GM12878 (cell line): Measurements from ENCODE around the gene HOMER2. TPM values are rescaled to one million over a fixed set of nuclear protein-coding genes. Genes with fewer than 3 reads are reported as not detected.

ENCODE experiments used
- ATAC-seq: fragments of 200-7000 bp; cut with Tn5 transposase; 3 replicates; pipeline ENCODE4 v1.9.1; 2020; ENCODE audit warnings: mild to moderate bottlenecking, moderate library complexity
- BruUV-seq: library from RNA; stranded (reverse); fragments of 400-500 nt; replicated peaks from 2 replicates; lab custom pipeline; 2021; lab: Mats Ljungman, UMichigan
- CTCF ChIA-PET: fragments of 300-600 bp; sonication (Branson Sonifier 250); formaldehyde crosslinking; extraction: SDS; loops from one replicate; lab custom pipeline; 2021; ENCODE audit warnings: inconsistent platforms; lab: Yijun Ruan, JAX
- POLR2A ChIA-PET: fragments of 350-600 bp; formaldehyde crosslinking; extraction: SDS; loops from one replicate; lab custom pipeline; 2021; ENCODE audit warnings: inconsistent platforms; lab: Charles Lee
- RAD21 ChIA-PET: fragments of 300-600 bp; sonication (Branson Sonifier 250); formaldehyde crosslinking; loops from one replicate; lab custom pipeline; 2023; ENCODE audit warnings: antibody characterized with exemption; ENCODE audit not compliant: unreplicated experiment; lab: Charles Lee
- SMC1A ChIA-PET: fragments of 300-600 bp; sonication (Branson Sonifier 250); formaldehyde crosslinking; loops from one replicate; lab custom pipeline; 2023; ENCODE audit not compliant: unreplicated experiment, uncharacterized antibody; lab: Charles Lee
- DNase-seq: peaks from one replicate; pipeline ENCODE4 v3.0.0-alpha.2; 2011; ENCODE audit warnings: low read depth, low spot score
- FAIRE-seq: peaks from 3 replicates; lab custom pipeline; 2011; peaks lifted over from hg19 to GRCh38; lab: Jason Lieb, UNC
- H2AFZ ChIP-seq: 2 replicates; pipeline ENCODE4 v1.6.0; 2011; ENCODE audit warnings: low read depth, low read length, control low read depth; ENCODE audit not compliant: control insufficient read depth
- H3K27ac ChIP-seq: 2 replicates; pipeline ENCODE4 v1.5.1; 2011; ENCODE audit warnings: control low read depth; ENCODE audit not compliant: control insufficient read depth, insufficient read depth
- H3K27me3 ChIP-seq, 2 experiments: replicated peaks in 1 of 2; 2 replicates each; pipeline versions ENCODE4 v1.6.0 to v1.6.1; 2011; ENCODE audit warnings: low read length in 1 of 2; ENCODE audit not compliant: control insufficient read depth in 2 of 2, insufficient read depth in 2 of 2
- H3K36me3 ChIP-seq, 2 experiments: 2 replicates each; pipeline ENCODE4 v1.5.1; 2011; ENCODE audit warnings: low read length in 1 of 2; ENCODE audit not compliant: control insufficient read depth in 2 of 2, insufficient read depth in 2 of 2
- H3K4me1 ChIP-seq: 2 replicates; pipeline ENCODE4 v1.6.1; 2011; ENCODE audit warnings: mild to moderate bottlenecking, low read length, moderate library complexity, mixed read lengths; ENCODE audit not compliant: control insufficient read depth, insufficient read depth
- H3K4me2 ChIP-seq: 2 replicates; pipeline ENCODE4 v1.6.0; 2011; ENCODE audit warnings: control low read depth; ENCODE audit not compliant: control insufficient read depth, insufficient read depth
- H3K4me3 ChIP-seq: fragments of 200-600 bp; sonication (generic); 2 replicates; pipeline ENCODE4 v1.5.1; 2016
- H3K79me2 ChIP-seq: 2 replicates; pipeline ENCODE4 v1.6.0; 2011; ENCODE audit warnings: low read length; ENCODE audit not compliant: control insufficient read depth, insufficient read depth
- H3K9ac ChIP-seq: 2 replicates; pipeline ENCODE4 v1.8.0; 2011; ENCODE audit warnings: low read length, control low read depth, mixed read lengths; ENCODE audit not compliant: control insufficient read depth, insufficient read depth
- H3K9me3 ChIP-seq: replicated peaks from 3 replicates; pipeline ENCODE4 v1.5.1; 2011; ENCODE audit warnings: mild to moderate bottlenecking, low read length; ENCODE audit not compliant: control insufficient read depth, insufficient read depth
- H4K20me1 ChIP-seq: 2 replicates; pipeline ENCODE4 v1.6.0; 2011; ENCODE audit not compliant: control insufficient read depth, insufficient read depth
- CBFB ChIP-seq: IDR thresholded peaks from 2 replicates; pipeline ENCODE4 v1.6.1; 2016; ENCODE audit warnings: antibody characterized with exemption, low read depth
- CBX3 ChIP-seq: fragments of 200-600 bp; sonication (generic); IDR thresholded peaks from 2 replicates; pipeline ENCODE4 v1.6.1; 2016; ENCODE audit warnings: low read depth, borderline replicate concordance
- CHD1 ChIP-seq: IDR thresholded peaks from 2 replicates; pipeline ENCODE4 v1.6.1; 2012; ENCODE audit warnings: low read depth, low read length, improper control_type of control experiment
- EGR1 ChIP-seq, 2 experiments: IDR thresholded peaks; 1 replicate in 1 of 2; 2 replicates in 1 of 2; pipeline ENCODE4 v1.6.1; 2011 to 2012; ENCODE audit warnings: low read depth in 2 of 2, low read length in 2 of 2, borderline replicate concordance in 1 of 2, mild to moderate bottlenecking in 1 of 2, moderate library complexity in 1 of 2
- GATAD2B ChIP-seq: fragments of 450-650 bp; conservative IDR thresholded peaks from 2 replicates; pipeline ENCODE4 v1.6.1; 2017; ENCODE audit warnings: low read depth, mild to moderate bottlenecking, moderate library complexity
- IKZF2 ChIP-seq, 2 experiments: fragments of 450-650 bp; IDR thresholded peaks; 2 replicates each; pipeline ENCODE4 v1.6.1; 2017; ENCODE audit warnings: mild to moderate bottlenecking in 2 of 2, moderate library complexity in 2 of 2
- KLF5 ChIP-seq: fragments of 450-650 bp; IDR thresholded peaks from 2 replicates; pipeline ENCODE4 v1.6.1; 2014; ENCODE audit warnings: mild to moderate bottlenecking; ENCODE audit not compliant: partially characterized antibody
- MTA2 ChIP-seq: fragments of 450-650 bp; IDR thresholded peaks from 2 replicates; pipeline ENCODE4 v1.6.1; 2016; ENCODE audit warnings: low read depth, mild to moderate bottlenecking, moderate library complexity
- POLR2A ChIP-seq: IDR thresholded peaks from 2 replicates; pipeline ENCODE4 v1.6.1; 2011; ENCODE audit warnings: low read depth, mild to moderate bottlenecking, low read length
- POU2F2 ChIP-seq: IDR thresholded peaks from 3 replicates; pipeline ENCODE4 v1.6.1; 2011; ENCODE audit warnings: low read depth, mild to moderate bottlenecking, low read length, borderline replicate concordance
- RFX5 ChIP-seq: IDR thresholded peaks from 2 replicates; pipeline ENCODE4 v1.6.1; 2011; ENCODE audit warnings: low read depth, low read length, improper control_type of control experiment
- SIN3A ChIP-seq: IDR thresholded peaks from 2 replicates; pipeline ENCODE4 v1.6.1; 2012; ENCODE audit warnings: low read depth, low read length, improper control_type of control experiment
- TAF1 ChIP-seq: IDR thresholded peaks from 2 replicates; pipeline ENCODE4 v1.6.1; 2011; ENCODE audit warnings: mild to moderate bottlenecking, low read depth, low read length, borderline replicate concordance
- TARDBP ChIP-seq: IDR thresholded peaks from 2 replicates; pipeline ENCODE4 v1.6.1; 2016; ENCODE audit warnings: borderline replicate concordance
- YBX1 ChIP-seq: fragments of 450-650 bp; IDR thresholded peaks from 2 replicates; pipeline ENCODE4 v1.6.1; 2016; ENCODE audit warnings: antibody characterized with exemption
- ZNF217 ChIP-seq: fragments of 450-650 bp; IDR thresholded peaks from 2 replicates; pipeline ENCODE4 v1.6.1; 2017; ENCODE audit warnings: antibody characterized with exemption, mild to moderate bottlenecking
- ZNF24 ChIP-seq: fragments of 450-650 bp; IDR thresholded peaks from 2 replicates; pipeline ENCODE4 v1.6.1; 2017; ENCODE audit warnings: antibody characterized with exemption, mild to moderate bottlenecking
- ZNF274 ChIP-seq: IDR thresholded peaks from one replicate; pipeline ENCODE4 v1.8.0; 2011; ENCODE audit not compliant: insufficient read length, insufficient read depth
- WGBS: methylation state at CpG from one replicate; pipeline ENCODE4 v1.1.6; 2016; ENCODE audit warnings: low lambda C conversion rate; ENCODE audit not compliant: insufficient replicate concordance, insufficient coverage; ENCODE audit errors: missing lambda C conversion rate; 5-methylcytosine and 5-hydroxymethylcytosine counted together
- in situ Hi-C: fragments of 300-500 bp; cut with MboI; formaldehyde crosslinking; loops from 9 replicates; pipeline ENCODE4 v1.14.3; 2018; ENCODE audit warnings: mixed read lengths
- intact Hi-C: fragments of 100-400 bp; cut with micrococcal nuclease; formaldehyde crosslinking; loops from one replicate; pipeline ENCODE4 v1.14.2; 2022; ENCODE audit not compliant: unreplicated experiment
- polyA plus RNA-seq, 11 experiments: library from polyadenylated mRNA; depleted of rRNA in 4 of 11; unstranded in 6 of 11; stranded (reverse) in 5 of 11; fragments of >200 nt; fragmentation: Nextera tagmentation in 4 of 11; fragmentation: Illumina TruSeq in 1 of 11; extraction: Ambion mirVana in 4 of 11; extraction: Trizol in 1 of 11; gene quantifications; 1 replicate in 1 of 11; 2 replicates in 10 of 11; pipeline versions ENCODE4 v1.2.1 to v1.2.3, GENCODE V29; 2011 to 2016; ENCODE audit warnings: inconsistent platforms in 2 of 11, missing spikeins in 2 of 11, low read depth in 1 of 11
- total RNA-seq, 4 experiments: library from RNA; depleted of rRNA in 3 of 4; stranded (reverse); fragments of >200 nt in 3 of 4; fragmentation: Illumina TruSeq in 1 of 4; extraction: Trizol in 1 of 4; gene quantifications; 2 replicates each; pipeline versions ENCODE4 v1.2.1 to v1.2.3, GENCODE V29; 2013 to 2021
- TF ChIP-seq, protein P1 (sequence below): IDR thresholded peaks from 2 replicates; pipeline ENCODE4 v1.6.1; 2011; ENCODE audit warnings: low read depth, low read length, improper control_type of control experiment, borderline replicate concordance

The HOMER2 gene
- total and polyA plus RNA-seq, 10 of the 15 experiments (the other 5 are each of a cell fraction or from before 2014, with no cell fraction given), result 0.60 to 5.0 (median 1.8) TPM

DNA sequence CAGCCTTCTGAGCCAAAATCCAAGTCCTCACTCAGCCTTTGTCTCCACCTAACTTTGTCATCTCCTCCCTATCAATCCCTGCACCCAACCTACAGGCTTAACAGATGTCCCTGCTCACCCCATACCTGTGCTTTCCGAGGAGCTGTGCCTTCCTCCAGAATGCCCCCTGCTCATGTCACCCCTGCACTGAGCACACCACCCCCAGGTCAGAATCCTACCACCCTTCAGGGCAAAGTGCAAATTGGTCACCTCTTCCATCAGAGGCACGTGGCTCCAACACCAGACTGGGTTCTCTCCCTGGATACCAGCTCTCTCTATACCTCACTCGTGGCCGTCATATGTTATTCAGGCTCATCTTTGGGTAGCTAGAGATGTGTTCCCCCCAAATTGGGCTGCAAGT, 29.8 kb downstream of the HOMER2 start:
- no peaks in the 10 kb centered on the region for H3K9me3 ChIP-seq
- no peak for FAIRE-seq
- ChIA-PET POLR2A (no interaction called here), RAD21 (no interaction called here), SMC1A (interaction anchor here (1.0 kb wide), 1 partner anchor 1222 kb away, joined by 3 read pairs; no protein-coding TSS in a partner anchor), CTCF (interaction anchor here (0.6 kb wide), 1 partner anchor 55 kb away, joined by 3 read pairs; no protein-coding TSS in a partner anchor)
- no peak overlapping the region for H3K27ac ChIP-seq
- in situ Hi-C loops, result no loop called here
- H3K36me3 ChIP-seq, result no peaks in the 10 kb centered on the region
- no peak overlapping the region for H3K4me2 ChIP-seq
- no peaks in the 10 kb centered on the region for H3K79me2 ChIP-seq
- no peak overlapping the region for H3K9ac ChIP-seq
- ATAC-seq, result no peak
- H3K27me3 ChIP-seq, result peaks cover 0 to 5% of the 10 kb centered on the region in 2 experiments; a peak in 3 of 4 replicates
- H4K20me1 ChIP-seq, result no peaks in the 10 kb centered on the region
- BruUV-seq, result no TSS peak
- TF ChIP-seq CBFB, result no peak
- no peak for TF ChIP-seq CHD1
- no peak for TF ChIP-seq GATAD2B
- no peak for TF ChIP-seq EGR1 (IDR thresholded peaks at IDR 0.05; ENCODE audit: borderline replicate concordance in 1 of 2, low read depth in 2 of 2, low read length in 2 of 2)
- no peak for TF ChIP-seq TAF1
- TF ChIP-seq YBX1, result no peak
- TF ChIP-seq TARDBP, result no peak
- TF ChIP-seq KLF5, result no peak
- intact Hi-C loops, result no loop called here
- no peak overlapping the region for H2AFZ ChIP-seq
- H3K4me3 ChIP-seq, result no peak overlapping the region
- 42% methylated on average over 4 of the region's 4 CpGs for WGBS
- no peak for DNase-seq
- no peaks in the 10 kb centered on the region for H3K4me1 ChIP-seq

DNA sequence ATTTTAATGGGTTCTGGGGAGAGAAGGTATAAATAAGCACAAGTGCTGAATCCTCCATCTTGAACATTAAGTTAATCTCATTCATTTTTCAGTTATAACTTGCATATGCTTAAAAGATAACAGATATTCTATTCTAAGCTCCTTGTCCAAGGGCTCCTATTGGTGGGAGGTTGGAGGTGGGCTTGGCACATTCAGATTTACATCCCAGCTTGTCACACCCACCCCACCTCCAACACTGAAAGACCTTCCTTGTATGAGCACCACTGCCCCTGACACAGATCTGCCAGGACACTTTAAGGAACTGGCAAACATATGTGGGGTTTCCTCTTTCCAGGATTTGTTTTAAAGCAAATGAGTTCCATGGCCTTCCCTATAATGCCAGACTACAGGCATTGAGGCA, 30.6 kb downstream of the HOMER2 start:
- CTCF ChIA-PET, result no interaction called here
- BruUV-seq, result no TSS peak
- TF ChIP-seq MTA2 (no peak), IKZF2 (IDR thresholded peaks at IDR 0.05) (no peak), POLR2A (no peak), RFX5 (no peak), ZNF217 (no peak), ZNF274 (no peak), SIN3A (no peak), ZNF24 (no peak), TARDBP (no peak), CBX3 (no peak), POU2F2 (no peak)
- TF ChIP-seq, protein P1, sequence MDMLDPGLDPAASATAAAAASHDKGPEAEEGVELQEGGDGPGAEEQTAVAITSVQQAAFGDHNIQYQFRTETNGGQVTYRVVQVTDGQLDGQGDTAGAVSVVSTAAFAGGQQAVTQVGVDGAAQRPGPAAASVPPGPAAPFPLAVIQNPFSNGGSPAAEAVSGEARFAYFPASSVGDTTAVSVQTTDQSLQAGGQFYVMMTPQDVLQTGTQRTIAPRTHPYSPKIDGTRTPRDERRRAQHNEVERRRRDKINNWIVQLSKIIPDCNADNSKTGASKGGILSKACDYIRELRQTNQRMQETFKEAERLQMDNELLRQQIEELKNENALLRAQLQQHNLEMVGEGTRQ, result no peak

More for the DNA sequence above, 30.6 kb downstream of the HOMER2 start:
- H4K20me1 ChIP-seq, result no peaks in the 10 kb centered on the region
- SMC1A ChIA-PET, result interaction anchor here (0.8 kb wide), 1 partner anchor 26 kb away, joined by 3 read pairs; no protein-coding TSS in a partner anchor
- no peak overlapping the region for H3K4me3 ChIP-seq
- no peak for FAIRE-seq
- RAD21 ChIA-PET, result no interaction called here
- intact Hi-C loops, result no loop called here
- peaks cover 0 to 5% of the 10 kb centered on the region in 2 experiments; a peak in 3 of 4 replicates for H3K27me3 ChIP-seq
- no peaks in the 10 kb centered on the region for H3K4me1 ChIP-seq
- H2AFZ ChIP-seq, result no peak overlapping the region
- POLR2A ChIA-PET, result no interaction called here
- no peaks in the 10 kb centered on the region for H3K9me3 ChIP-seq
- no peak overlapping the region for H3K9ac ChIP-seq
- H3K36me3 ChIP-seq, result no peaks in the 10 kb centered on the region
- ATAC-seq, result no peak
- no peak overlapping the region for H3K27ac ChIP-seq
- no peak overlapping the region for H3K4me2 ChIP-seq
- H3K79me2 ChIP-seq, result no peaks in the 10 kb centered on the region
- in situ Hi-C loops, result no loop called here
- no peak for DNase-seq
